Measurements from ENCODE around the gene CEP70.

CEP70 gene

DNA sequence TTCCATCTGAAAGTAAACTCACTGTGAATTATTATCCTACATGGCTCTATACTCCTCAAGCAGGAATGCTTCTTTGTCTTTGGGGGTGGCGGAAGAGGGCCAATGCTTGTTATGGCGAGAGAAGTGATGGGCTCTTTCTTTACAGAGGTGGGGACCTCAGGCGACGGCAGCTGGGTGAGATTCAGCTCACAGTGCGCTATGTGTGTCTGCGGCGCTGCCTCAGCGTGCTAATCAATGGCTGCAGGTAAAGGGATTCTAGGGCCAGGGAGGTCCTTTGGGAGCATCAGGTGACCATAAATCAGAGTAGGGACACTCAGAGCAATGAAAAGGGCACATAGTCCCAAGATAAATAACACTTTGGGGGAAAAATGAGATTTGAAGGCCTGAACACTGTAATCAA, 120.7 kb downstream of the CEP70 start:
- no peak overlapping the region for H3K4me3 ChIP-seq (ENCODE audit: low read depth, low read length)
- TF ChIP-seq, protein P1, sequence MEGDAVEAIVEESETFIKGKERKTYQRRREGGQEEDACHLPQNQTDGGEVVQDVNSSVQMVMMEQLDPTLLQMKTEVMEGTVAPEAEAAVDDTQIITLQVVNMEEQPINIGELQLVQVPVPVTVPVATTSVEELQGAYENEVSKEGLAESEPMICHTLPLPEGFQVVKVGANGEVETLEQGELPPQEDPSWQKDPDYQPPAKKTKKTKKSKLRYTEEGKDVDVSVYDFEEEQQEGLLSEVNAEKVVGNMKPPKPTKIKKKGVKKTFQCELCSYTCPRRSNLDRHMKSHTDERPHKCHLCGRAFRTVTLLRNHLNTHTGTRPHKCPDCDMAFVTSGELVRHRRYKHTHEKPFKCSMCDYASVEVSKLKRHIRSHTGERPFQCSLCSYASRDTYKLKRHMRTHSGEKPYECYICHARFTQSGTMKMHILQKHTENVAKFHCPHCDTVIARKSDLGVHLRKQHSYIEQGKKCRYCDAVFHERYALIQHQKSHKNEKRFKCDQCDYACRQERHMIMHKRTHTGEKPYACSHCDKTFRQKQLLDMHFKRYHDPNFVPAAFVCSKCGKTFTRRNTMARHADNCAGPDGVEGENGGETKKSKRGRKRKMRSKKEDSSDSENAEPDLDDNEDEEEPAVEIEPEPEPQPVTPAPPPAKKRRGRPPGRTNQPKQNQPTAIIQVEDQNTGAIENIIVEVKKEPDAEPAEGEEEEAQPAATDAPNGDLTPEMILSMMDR (IDR thresholded peaks at IDR 0.05; ENCODE audit: borderline replicate concordance, insufficient read depth, low read depth, low read length), result no peak

DNA sequence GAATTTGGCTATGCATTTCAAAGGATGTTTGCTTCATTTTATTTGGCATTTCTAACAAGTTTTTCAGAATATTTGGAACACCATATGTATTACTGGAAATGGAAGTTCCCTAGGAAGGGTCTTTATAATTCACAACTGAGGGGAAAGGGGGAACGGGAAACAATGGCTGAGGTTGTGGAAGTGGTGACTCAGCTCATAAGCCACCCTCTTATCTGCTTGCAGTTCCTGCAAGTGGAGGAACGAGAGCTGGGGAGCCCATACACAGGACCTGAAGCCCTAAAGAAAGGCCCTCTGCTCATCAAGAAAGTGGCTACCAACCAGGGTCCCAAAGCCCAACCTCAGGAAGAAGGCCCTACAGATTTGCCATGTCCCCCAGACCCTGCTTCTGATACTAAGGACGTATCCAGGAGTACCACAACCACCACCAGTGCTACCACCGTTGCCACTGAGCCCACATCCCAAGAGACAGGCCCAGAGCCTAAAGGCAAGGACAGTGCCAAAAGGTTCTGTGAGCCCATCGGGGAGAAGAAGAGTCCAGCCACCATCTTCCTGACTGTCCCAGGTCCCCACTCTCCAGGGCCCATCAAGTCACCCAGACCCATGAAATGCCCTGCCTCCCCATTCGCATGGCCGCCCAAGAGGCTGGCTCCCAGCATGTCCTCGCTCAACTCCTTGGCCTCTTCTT, 121.8 kb downstream of the CEP70 start:
- H3K4me3 ChIP-seq (ENCODE audit: low read depth, low read length), result no peak overlapping the region
- TF ChIP-seq, protein P1 (IDR thresholded peaks at IDR 0.05; ENCODE audit: borderline replicate concordance, insufficient read depth, low read depth, low read length), result no peak

DNA sequence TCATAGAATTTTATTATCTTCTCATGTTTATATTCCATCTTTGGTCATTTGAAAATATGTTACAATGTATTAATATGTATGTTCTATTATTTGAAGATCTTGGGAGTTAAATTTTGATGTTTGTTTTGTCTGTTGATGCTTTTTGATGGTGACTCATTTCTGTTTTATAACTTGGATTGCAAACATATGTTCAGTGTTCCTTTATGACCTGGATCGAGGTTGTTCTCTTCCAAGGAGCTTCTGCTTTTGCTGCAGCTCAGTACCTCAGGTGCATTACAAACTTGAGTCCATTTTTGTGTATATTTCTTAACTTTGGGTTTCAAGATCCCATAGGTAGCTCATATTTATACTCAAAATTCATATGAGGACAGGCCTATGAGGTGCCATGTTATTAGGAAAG, 122.6 kb downstream of the CEP70 start:
- TF ChIP-seq, protein P1 (IDR thresholded peaks at IDR 0.05; ENCODE audit: borderline replicate concordance, insufficient read depth, low read depth, low read length), result no peak
- H3K4me3 ChIP-seq (ENCODE audit: low read depth, low read length), result no peak overlapping the region

DNA sequence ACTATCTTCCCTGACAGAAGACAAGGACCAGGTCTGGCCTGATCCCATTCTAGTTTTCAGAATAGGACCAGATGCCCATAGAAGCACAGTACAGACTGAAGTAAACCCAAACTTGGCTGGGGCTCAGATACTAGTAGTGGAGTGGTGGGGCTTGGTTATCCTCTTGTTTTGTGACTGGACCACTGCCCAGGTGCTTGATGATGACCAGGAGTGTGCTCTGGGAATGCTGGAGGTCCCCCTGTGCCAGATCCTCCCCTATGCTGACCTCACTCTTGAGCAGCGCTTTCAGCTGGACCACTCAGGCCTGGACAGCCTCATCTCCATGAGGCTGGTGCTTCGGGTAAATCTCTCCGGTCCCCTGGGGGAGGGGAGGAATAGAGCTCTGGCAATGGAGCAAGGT, 123.4 kb downstream of the CEP70 start:
- TF ChIP-seq, protein P1 (IDR thresholded peaks at IDR 0.05; ENCODE audit: borderline replicate concordance, insufficient read depth, low read depth, low read length), result no peak
- no peak overlapping the region for H3K4me3 ChIP-seq (ENCODE audit: low read depth, low read length)

DNA sequence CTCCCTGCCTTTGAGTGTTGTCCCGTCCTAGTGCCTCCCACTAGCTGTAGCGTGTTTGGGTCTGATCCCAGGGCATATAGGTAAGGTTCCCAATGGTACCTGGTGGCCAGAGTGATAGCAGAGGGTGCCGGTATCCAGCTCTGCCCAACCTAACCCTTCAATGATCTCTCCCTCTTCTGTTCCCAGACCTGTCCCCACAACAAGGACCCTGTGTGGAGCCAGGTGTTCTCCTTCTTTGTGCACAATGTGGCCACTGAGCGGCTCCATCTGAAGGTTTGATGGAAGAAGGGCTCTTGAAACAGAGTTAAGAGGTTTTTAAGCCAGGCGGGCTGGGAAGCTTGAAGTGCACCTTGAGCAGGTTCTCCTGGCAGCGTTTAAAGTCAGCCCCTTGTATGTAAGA, 124.2 kb downstream of the CEP70 start:
- no peak overlapping the region for H3K4me3 ChIP-seq (ENCODE audit: low read depth, low read length)
- TF ChIP-seq, protein P1 (IDR thresholded peaks at IDR 0.05; ENCODE audit: borderline replicate concordance, insufficient read depth, low read depth, low read length), result no peak

DNA sequence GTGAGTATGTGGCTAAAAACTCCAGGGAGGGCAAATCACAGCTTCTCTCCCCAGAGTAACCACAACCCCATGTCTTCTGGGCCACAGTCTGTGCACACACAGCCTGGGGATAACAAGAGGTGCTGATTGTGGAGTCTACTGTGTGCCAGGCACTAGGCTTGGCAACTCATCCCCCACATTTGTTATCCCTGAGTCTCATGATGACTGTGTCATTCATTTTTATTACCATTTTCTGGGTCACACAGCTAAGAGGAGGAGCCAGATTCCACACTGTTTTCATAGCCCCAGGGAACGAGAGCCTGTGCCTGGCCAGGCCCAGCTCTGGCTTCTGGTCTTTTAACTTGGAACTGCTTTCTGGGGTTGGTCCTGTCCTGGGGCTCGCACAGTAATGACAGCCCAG, 125.2 kb downstream of the CEP70 start:
- TF ChIP-seq, protein P1 (IDR thresholded peaks at IDR 0.05; ENCODE audit: borderline replicate concordance, insufficient read depth, low read depth, low read length), result no peak
- H3K4me3 ChIP-seq (ENCODE audit: low read depth, low read length), result no peak overlapping the region

DNA sequence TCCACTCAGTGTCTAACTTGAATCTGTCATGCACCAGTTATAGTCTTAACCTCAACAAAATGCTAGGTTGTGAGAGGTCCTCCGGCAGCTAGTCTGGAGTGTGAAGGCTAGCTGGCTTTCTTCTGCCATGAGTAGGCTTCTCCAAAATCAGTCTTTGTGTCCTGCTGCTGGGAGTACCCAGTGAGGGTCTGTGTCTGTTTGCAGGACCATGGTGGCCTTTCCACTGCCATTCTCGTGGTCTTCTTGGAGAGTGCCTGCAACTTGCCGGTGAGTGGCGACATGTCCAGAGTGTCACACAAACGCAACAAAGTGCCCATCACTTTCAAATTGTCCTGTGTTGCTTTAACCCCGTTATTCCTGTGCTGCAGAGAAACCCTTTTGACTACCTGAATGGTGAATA, 125.6 kb downstream of the CEP70 start:
- TF ChIP-seq, protein P1 (IDR thresholded peaks at IDR 0.05; ENCODE audit: borderline replicate concordance, insufficient read depth, low read depth, low read length), result no peak
- no peak overlapping the region for H3K4me3 ChIP-seq (ENCODE audit: low read depth, low read length)
